K562 (cell line): ENCODE data around the gene MALAT1. TPM values are rescaled to one million over a fixed set of nuclear protein-coding genes. Genes with fewer than 3 reads are reported as not detected.

Source experiments
- FOXA3 ChIP-seq, 2 experiments: fragments of 450-650 bp in 1 of 2; sonication (generic) in 1 of 2; formaldehyde crosslinking; IDR thresholded peaks in 1 of 2; conservative IDR thresholded peaks in 1 of 2; 2 replicates each; pipeline versions ENCODE4 v1.4.0 to v1.8.0; 2020 to 2022; ENCODE audit warnings: mild to moderate bottlenecking in 2 of 2, missing genetic modification reagents in 1 of 2
- HIVEP1 ChIP-seq: fragments of 250-450 bp; sonication (Bioruptor Pico); IDR thresholded peaks from 2 replicates; pipeline ENCODE4 v1.4.0; 2020; ENCODE audit warnings: mild to moderate bottlenecking
- NR2F6 ChIP-seq: fragments of 450-650 bp; formaldehyde crosslinking; IDR thresholded peaks from 2 replicates; pipeline ENCODE4 v1.4.0; 2020; ENCODE audit warnings: mild to moderate bottlenecking
- POU5F1 ChIP-seq: fragments of 150-350 bp; IDR thresholded peaks from 2 replicates; pipeline ENCODE4 v1.6.1; 2014; ENCODE audit warnings: borderline replicate concordance, low read length, low read depth, mild to moderate bottlenecking; ENCODE audit not compliant: partially characterized antibody
- RAD21 ChIP-seq, 2 experiments: fragments of 250-450 bp in 1 of 2; fragments of 450-650 bp in 1 of 2; sonication (Bioruptor Pico) in 1 of 2; formaldehyde crosslinking in 1 of 2; IDR thresholded peaks in 1 of 2; conservative IDR thresholded peaks in 1 of 2; 2 replicates each; pipeline versions ENCODE4 v1.4.0 to v1.8.0; 2020 to 2022; ENCODE audit warnings: mild to moderate bottlenecking in 2 of 2, moderate library complexity in 1 of 2
- WHSC1 ChIP-seq: IDR thresholded peaks from one replicate; pipeline ENCODE4 v1.6.1; 2012; ENCODE audit warnings: low read length, control low read depth, inconsistent platforms
- ZNF23 ChIP-seq: fragments of 250-450 bp; sonication (Bioruptor Pico); IDR thresholded peaks from 2 replicates; pipeline ENCODE4 v1.4.0; 2020; ENCODE audit warnings: mild to moderate bottlenecking
- polyA plus RNA-seq, 8 experiments: library from polyadenylated mRNA; depleted of rRNA in 4 of 8; stranded (reverse) in 5 of 8; unstranded in 3 of 8; fragments of >200 nt; fragmentation: Nextera tagmentation in 2 of 8; fragmentation: Illumina TruSeq in 1 of 8; extraction: Ambion mirVana in 2 of 8; extraction: Trizol in 1 of 8; gene quantifications; 2 replicates each; pipeline versions ENCODE4 v1.2.1 to v1.2.3, GENCODE V29; 2011 to 2014; ENCODE audit warnings: inconsistent platforms in 1 of 8, missing spikeins in 1 of 8
- total RNA-seq, 7 experiments: library from RNA; depleted of rRNA in 6 of 7; stranded (reverse); fragments of >200 nt in 6 of 7; fragmentation: Illumina TruSeq in 2 of 7; extraction: Trizol in 2 of 7; gene quantifications; 2 replicates each; pipeline versions ENCODE4 v1.2.1 to v1.2.3, GENCODE V29; 2011 to 2021; ENCODE audit warnings: low replicate concordance in 1 of 7
- TF ChIP-seq, protein P1 (sequence below): fragments of 450-650 bp; IDR thresholded peaks from 2 replicates; pipeline ENCODE4 v1.7.1; 2018; ENCODE audit warnings: mild to moderate bottlenecking, low read depth; ENCODE audit not compliant: partially characterized antibody
- TF ChIP-seq, protein P2 (sequence below): fragments of 250-450 bp; sonication (Bioruptor Pico); IDR thresholded peaks from 2 replicates; pipeline ENCODE4 v1.4.0; 2020
- TF ChIP-seq, protein P3 (sequence below): sonication (generic); formaldehyde crosslinking; IDR thresholded peaks from 2 replicates; pipeline ENCODE4 v1.8.1; 2023; ENCODE audit warnings: missing genetic modification reagents, mild to moderate bottlenecking, borderline replicate concordance
- TF ChIP-seq, protein P4 (sequence below), 3 experiments: fragments of 200-800 bp in 1 of 3; fragments of 250-450 bp in 1 of 3; fragments of 450-650 bp in 1 of 3; sonication (Bioruptor Pico) in 1 of 3; sonication (Bioruptor generic) in 1 of 3; formaldehyde crosslinking in 1 of 3; IDR thresholded peaks; 2 replicates each; pipeline versions ENCODE4 v1.6.1 to v1.8.0; 2016 to 2022; ENCODE audit warnings: mild to moderate bottlenecking in 2 of 3, missing genetic modification characterization in 2 of 3, missing compliant biosample characterization in 1 of 3, moderate library complexity in 1 of 3

Gene MALAT1
- total and polyA plus RNA-seq, 9 of the 15 experiments (the other 6 are each of a cell fraction or from before 2014, with no cell fraction given): 363 to 8,715 (median 2,351) TPM

DNA sequence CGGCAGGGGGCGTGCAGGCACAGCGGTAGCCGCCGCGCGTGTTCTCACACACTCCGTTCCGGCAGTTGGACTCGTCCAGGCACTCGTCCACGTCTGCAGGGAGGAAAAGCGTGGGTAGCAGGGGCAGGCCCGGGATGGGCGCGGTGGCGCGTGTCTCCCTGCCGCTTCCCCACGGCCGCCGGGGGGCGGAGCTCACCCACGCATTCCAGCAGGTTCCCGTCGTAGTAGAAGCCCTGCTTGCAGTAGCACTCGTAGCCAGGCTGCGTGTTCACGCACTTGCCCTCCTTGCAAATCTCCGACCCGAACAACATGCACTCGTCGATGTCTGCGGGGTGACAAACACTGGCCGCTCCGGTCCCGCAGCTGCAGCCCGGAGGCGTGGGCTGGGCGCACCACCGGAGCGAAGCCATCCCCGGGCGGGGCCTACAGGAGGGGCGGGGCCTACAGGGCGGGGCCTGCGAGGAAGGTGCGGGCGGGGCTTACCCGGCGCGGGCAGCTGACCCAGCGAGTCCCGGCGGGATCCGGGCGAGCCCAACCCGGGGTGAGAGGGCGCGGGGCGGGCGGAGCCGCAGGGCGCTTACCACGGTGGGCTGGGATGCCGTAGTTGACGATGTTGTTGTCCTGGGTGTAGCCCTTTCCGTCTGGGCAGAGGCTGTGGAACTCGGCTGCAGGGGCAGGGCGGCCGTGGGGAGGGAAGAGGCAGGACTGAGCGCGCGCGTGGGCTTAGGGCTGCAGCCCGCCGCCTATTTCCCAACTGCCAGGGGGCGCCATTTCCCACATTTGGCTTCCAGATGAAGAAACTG, 41.6 kb downstream of the MALAT1 start (continued):
- TF ChIP-seq, protein P1, sequence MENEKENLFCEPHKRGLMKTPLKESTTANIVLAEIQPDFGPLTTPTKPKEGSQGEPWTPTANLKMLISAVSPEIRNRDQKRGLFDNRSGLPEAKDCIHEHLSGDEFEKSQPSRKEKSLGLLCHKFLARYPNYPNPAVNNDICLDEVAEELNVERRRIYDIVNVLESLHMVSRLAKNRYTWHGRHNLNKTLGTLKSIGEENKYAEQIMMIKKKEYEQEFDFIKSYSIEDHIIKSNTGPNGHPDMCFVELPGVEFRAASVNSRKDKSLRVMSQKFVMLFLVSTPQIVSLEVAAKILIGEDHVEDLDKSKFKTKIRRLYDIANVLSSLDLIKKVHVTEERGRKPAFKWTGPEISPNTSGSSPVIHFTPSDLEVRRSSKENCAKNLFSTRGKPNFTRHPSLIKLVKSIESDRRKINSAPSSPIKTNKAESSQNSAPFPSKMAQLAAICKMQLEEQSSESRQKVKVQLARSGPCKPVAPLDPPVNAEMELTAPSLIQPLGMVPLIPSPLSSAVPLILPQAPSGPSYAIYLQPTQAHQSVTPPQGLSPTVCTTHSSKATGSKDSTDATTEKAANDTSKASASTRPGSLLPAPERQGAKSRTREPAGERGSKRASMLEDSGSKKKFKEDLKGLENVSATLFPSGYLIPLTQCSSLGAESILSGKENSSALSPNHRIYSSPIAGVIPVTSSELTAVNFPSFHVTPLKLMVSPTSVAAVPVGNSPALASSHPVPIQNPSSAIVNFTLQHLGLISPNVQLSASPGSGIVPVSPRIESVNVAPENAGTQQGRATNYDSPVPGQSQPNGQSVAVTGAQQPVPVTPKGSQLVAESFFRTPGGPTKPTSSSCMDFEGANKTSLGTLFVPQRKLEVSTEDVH: no peak
- TF ChIP-seq WHSC1 (no peak), FOXA3 (CRISPR knock-in tag; conservative IDR thresholded peaks at IDR 0.05 in 1 of 2, IDR thresholded peaks at IDR 0.05 in 1 of 2) (no peak), POU5F1 (no peak), NR2F6 (no peak), ZNF23 (no peak), HIVEP1 (CRISPR knock-in tag) (0 out of 2 replicates have a peak, but pooled peaks have one; percentile 72), RAD21 (CRISPR knock-in tag; conservative IDR thresholded peaks at IDR 0.05 in 1 of 2, IDR thresholded peaks at IDR 0.05 in 1 of 2) (peak; percentile 92 to 96)
- TF ChIP-seq, protein P2, sequence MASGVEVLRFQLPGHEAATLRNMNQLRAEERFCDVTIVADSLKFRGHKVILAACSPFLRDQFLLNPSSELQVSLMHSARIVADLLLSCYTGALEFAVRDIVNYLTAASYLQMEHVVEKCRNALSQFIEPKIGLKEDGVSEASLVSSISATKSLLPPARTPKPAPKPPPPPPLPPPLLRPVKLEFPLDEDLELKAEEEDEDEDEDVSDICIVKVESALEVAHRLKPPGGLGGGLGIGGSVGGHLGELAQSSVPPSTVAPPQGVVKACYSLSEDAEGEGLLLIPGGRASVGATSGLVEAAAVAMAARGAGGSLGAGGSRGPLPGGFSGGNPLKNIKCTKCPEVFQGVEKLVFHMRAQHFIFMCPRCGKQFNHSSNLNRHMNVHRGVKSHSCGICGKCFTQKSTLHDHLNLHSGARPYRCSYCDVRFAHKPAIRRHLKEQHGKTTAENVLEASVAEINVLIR (CRISPR knock-in tag): no peak
- TF ChIP-seq, protein P3, sequence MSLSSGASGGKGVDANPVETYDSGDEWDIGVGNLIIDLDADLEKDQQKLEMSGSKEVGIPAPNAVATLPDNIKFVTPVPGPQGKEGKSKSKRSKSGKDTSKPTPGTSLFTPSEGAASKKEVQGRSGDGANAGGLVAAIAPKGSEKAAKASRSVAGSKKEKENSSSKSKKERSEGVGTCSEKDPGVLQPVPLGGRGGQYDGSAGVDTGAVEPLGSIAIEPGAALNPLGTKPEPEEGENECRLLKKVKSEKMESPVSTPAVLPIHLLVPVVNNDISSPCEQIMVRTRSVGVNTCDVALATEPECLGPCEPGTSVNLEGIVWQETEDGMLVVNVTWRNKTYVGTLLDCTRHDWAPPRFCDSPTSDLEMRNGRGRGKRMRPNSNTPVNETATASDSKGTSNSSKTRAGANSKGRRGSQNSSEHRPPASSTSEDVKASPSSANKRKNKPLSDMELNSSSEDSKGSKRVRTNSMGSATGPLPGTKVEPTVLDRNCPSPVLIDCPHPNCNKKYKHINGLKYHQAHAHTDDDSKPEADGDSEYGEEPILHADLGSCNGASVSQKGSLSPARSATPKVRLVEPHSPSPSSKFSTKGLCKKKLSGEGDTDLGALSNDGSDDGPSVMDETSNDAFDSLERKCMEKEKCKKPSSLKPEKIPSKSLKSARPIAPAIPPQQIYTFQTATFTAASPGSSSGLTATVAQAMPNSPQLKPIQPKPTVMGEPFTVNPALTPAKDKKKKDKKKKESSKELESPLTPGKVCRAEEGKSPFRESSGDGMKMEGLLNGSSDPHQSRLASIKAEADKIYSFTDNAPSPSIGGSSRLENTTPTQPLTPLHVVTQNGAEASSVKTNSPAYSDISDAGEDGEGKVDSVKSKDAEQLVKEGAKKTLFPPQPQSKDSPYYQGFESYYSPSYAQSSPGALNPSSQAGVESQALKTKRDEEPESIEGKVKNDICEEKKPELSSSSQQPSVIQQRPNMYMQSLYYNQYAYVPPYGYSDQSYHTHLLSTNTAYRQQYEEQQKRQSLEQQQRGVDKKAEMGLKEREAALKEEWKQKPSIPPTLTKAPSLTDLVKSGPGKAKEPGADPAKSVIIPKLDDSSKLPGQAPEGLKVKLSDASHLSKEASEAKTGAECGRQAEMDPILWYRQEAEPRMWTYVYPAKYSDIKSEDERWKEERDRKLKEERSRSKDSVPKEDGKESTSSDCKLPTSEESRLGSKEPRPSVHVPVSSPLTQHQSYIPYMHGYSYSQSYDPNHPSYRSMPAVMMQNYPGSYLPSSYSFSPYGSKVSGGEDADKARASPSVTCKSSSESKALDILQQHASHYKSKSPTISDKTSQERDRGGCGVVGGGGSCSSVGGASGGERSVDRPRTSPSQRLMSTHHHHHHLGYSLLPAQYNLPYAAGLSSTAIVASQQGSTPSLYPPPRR (CRISPR knock-in tag): no peak
- TF ChIP-seq, protein P4, sequence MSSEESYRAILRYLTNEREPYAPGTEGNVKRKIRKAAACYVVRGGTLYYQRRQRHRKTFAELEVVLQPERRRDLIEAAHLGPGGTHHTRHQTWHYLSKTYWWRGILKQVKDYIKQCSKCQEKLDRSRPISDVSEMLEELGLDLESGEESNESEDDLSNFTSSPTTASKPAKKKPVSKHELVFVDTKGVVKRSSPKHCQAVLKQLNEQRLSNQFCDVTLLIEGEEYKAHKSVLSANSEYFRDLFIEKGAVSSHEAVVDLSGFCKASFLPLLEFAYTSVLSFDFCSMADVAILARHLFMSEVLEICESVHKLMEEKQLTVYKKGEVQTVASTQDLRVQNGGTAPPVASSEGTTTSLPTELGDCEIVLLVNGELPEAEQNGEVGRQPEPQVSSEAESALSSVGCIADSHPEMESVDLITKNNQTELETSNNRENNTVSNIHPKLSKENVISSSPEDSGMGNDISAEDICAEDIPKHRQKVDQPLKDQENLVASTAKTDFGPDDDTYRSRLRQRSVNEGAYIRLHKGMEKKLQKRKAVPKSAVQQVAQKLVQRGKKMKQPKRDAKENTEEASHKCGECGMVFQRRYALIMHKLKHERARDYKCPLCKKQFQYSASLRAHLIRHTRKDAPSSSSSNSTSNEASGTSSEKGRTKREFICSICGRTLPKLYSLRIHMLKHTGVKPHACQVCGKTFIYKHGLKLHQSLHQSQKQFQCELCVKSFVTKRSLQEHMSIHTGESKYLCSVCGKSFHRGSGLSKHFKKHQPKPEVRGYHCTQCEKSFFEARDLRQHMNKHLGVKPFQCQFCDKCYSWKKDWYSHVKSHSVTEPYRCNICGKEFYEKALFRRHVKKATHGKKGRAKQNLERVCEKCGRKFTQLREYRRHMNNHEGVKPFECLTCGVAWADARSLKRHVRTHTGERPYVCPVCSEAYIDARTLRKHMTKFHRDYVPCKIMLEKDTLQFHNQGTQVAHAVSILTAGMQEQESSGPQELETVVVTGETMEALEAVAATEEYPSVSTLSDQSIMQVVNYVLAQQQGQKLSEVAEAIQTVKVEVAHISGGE (CRISPR knock-in tag; IDR thresholded peaks at IDR 0.05): peak; percentile 38 to 96 (median 76); a peak in 5 of 6 replicates
